ENCODE data around the gene ZNF70. TPM values are rescaled to one million over a fixed set of nuclear protein-coding genes. Genes with fewer than 3 reads are reported as not detected.

The ZNF70 gene
- total and polyA plus RNA-seq, 2 of the 13 experiments (the other 11 are each of a cell fraction or from before 2014, with no cell fraction given): 0.62 to 3.6 TPM

DNA sequence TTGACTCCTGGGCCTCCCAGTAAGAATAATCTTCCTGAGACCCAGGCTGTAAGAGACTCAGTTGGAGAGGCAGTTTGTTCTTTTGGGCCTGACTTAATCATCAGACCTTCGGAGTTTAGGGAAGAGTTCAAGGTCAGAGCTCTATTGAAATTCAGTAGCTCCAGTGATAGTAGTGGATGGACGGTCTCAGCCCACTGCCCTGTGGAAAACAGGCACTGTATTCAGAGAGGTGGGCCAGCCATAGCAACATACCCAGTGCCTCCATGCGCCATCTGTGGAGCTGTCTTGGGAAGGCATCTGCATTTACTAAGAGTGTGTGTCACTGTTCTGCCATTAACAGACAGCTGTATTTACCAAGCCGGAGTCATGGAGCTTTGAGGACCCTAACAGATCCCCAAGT, 38.7 kb upstream of the ZNF70 start (continued):
- TF ChIP-seq SIN3B (IDR thresholded peaks at IDR 0.05; ENCODE audit: low read length) (no peak), HNRNPUL1 (IDR thresholded peaks at IDR 0.05; ENCODE audit: low read depth, low read length) (no peak), ZSCAN22 (CRISPR knock-in tag; IDR thresholded peaks at IDR 0.05) (no peak), SRSF9 (IDR thresholded peaks at IDR 0.05; ENCODE audit: borderline replicate concordance, insufficient read depth, low read depth, low read length, poor library complexity, severe bottlenecking) (no peak), NKX3-1 (CRISPR knock-in tag; IDR thresholded peaks at IDR 0.05) (no peak), ZNF7 (CRISPR knock-in tag; IDR thresholded peaks at IDR 0.05) (no peak), GABPA (IDR thresholded peaks at IDR 0.05; ENCODE audit: low read depth, low read length) (no peak), GABPA (CRISPR knock-in tag; IDR thresholded peaks at IDR 0.05; ENCODE audit: low read depth) (no peak), PPARG (CRISPR knock-in tag; conservative IDR thresholded peaks at IDR 0.05) (peak; percentile 67), ZNF598 (CRISPR knock-in tag; IDR thresholded peaks at IDR 0.05; ENCODE audit: borderline replicate concordance) (no peak), ZNF780A (CRISPR knock-in tag; IDR thresholded peaks at IDR 0.05) (no peak), ZNF33B (CRISPR knock-in tag; IDR thresholded peaks at IDR 0.05) (no peak), DNMT3B (CRISPR knock-in tag; conservative IDR thresholded peaks at IDR 0.05) (no peak), ISX (CRISPR knock-in tag; conservative IDR thresholded peaks at IDR 0.05) (no peak), ARID2 (CRISPR knock-in tag; IDR thresholded peaks at IDR 0.05; ENCODE audit: borderline replicate concordance) (no peak), ELF4 (CRISPR knock-in tag; IDR thresholded peaks at IDR 0.05; ENCODE audit: borderline replicate concordance) (no peak), ZNF850 (CRISPR knock-in tag; conservative IDR thresholded peaks at IDR 0.05) (no peak), HNRNPH1 (optimal IDR thresholded peaks at IDR 0.05; ENCODE audit: low read depth, low read length) (no peak), NR2F1 (CRISPR knock-in tag; IDR thresholded peaks at IDR 0.05) (no peak), TBP (CRISPR knock-in tag; IDR thresholded peaks at IDR 0.05) (no peak), FOXJ3 (CRISPR knock-in tag; IDR thresholded peaks at IDR 0.05; ENCODE audit: borderline replicate concordance) (0 out of 2 replicates have a peak, but pooled peaks have one; percentile 16), ZFX (CRISPR knock-in tag; IDR thresholded peaks at IDR 0.05; ENCODE audit: low read depth) (peak; percentile 49; the same call in 1 of the 2 replicates), FOSL1 (CRISPR knock-in tag; IDR thresholded peaks at IDR 0.05; ENCODE audit: borderline replicate concordance) (no peak)
- TF ChIP-seq, protein P1, sequence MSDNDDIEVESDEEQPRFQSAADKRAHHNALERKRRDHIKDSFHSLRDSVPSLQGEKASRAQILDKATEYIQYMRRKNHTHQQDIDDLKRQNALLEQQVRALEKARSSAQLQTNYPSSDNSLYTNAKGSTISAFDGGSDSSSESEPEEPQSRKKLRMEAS (IDR thresholded peaks at IDR 0.05): 0 out of 2 replicates have a peak, but pooled peaks have one; percentile 30
- TF ChIP-seq, protein P2, sequence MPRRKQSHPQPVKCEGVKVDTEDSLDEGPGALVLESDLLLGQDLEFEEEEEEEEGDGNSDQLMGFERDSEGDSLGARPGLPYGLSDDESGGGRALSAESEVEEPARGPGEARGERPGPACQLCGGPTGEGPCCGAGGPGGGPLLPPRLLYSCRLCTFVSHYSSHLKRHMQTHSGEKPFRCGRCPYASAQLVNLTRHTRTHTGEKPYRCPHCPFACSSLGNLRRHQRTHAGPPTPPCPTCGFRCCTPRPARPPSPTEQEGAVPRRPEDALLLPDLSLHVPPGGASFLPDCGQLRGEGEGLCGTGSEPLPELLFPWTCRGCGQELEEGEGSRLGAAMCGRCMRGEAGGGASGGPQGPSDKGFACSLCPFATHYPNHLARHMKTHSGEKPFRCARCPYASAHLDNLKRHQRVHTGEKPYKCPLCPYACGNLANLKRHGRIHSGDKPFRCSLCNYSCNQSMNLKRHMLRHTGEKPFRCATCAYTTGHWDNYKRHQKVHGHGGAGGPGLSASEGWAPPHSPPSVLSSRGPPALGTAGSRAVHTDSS (CRISPR knock-in tag; conservative IDR thresholded peaks at IDR 0.05): no peak
- TF ChIP-seq, protein P3, sequence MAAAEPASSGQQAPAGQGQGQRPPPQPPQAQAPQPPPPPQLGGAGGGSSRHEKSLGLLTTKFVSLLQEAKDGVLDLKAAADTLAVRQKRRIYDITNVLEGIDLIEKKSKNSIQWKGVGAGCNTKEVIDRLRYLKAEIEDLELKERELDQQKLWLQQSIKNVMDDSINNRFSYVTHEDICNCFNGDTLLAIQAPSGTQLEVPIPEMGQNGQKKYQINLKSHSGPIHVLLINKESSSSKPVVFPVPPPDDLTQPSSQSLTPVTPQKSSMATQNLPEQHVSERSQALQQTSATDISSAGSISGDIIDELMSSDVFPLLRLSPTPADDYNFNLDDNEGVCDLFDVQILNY (CRISPR knock-in tag; conservative IDR thresholded peaks at IDR 0.05): no peak
- TF ChIP-seq, protein P4, sequence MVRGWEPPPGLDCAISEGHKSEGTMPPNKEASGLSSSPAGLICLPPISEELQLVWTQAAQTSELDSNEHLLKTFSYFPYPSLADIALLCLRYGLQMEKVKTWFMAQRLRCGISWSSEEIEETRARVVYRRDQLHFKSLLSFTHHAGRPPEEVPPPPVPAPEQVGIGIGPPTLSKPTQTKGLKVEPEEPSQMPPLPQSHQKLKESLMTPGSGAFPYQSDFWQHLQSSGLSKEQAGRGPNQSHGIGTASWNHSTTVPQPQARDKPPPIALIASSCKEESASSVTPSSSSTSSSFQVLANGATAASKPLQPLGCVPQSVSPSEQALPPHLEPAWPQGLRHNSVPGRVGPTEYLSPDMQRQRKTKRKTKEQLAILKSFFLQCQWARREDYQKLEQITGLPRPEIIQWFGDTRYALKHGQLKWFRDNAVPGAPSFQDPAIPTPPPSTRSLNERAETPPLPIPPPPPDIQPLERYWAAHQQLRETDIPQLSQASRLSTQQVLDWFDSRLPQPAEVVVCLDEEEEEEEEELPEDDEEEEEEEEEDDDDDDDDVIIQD (CRISPR knock-in tag; IDR thresholded peaks at IDR 0.05; ENCODE audit: low read depth): no peak
- TF ChIP-seq, protein P5, sequence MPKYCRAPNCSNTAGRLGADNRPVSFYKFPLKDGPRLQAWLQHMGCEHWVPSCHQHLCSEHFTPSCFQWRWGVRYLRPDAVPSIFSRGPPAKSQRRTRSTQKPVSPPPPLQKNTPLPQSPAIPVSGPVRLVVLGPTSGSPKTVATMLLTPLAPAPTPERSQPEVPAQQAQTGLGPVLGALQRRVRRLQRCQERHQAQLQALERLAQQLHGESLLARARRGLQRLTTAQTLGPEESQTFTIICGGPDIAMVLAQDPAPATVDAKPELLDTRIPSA (CRISPR knock-in tag; IDR thresholded peaks at IDR 0.05; ENCODE audit: borderline replicate concordance): no peak
